CD4-positive, alpha-beta memory T cell (primary cell): ENCODE measurements around the gene ZNRF4. TPM values are rescaled to one million over a fixed set of nuclear protein-coding genes. Genes with fewer than 3 reads are reported as not detected.

ENCODE experiments used
- CTCF ChIA-PET: fragments of 350-600 bp; sonication (Branson Sonifier 250); formaldehyde crosslinking; loops from one replicate; lab custom pipeline; 2021; ENCODE audit warnings: inconsistent platforms; ENCODE audit not compliant: partially characterized antibody; lab: Charles Lee
- POLR2A ChIA-PET: fragments of 350-600 bp; sonication (Branson Sonifier 250); formaldehyde crosslinking; loops from one replicate; lab custom pipeline; 2021; ENCODE audit not compliant: partially characterized antibody; lab: Charles Lee
- DNase-seq, 5 donors: peaks; one replicate each; pipeline versions ENCODE4 v3.0.0 to v3.0.0-alpha.2; 2020 to 2022; ENCODE audit warnings: mixed read lengths in 1 of 5
- H3K27ac ChIP-seq: one replicate; pipeline ENCODE4 v1.7.0; 2013; ENCODE audit warnings: low read depth, low read length
- H3K27me3 ChIP-seq: 2 replicates; pipeline ENCODE4 v1.7.0; 2013; ENCODE audit warnings: mild to moderate bottlenecking, low read length, moderate library complexity; ENCODE audit not compliant: insufficient read depth
- H3K36me3 ChIP-seq: 2 replicates; pipeline ENCODE4 v1.7.0; 2013; ENCODE audit warnings: mild to moderate bottlenecking, low read length, moderate library complexity; ENCODE audit not compliant: insufficient read depth
- H3K4me1 ChIP-seq: 2 replicates; pipeline ENCODE4 v1.7.0; 2013; ENCODE audit warnings: mild to moderate bottlenecking, low read length, moderate library complexity; ENCODE audit not compliant: insufficient read depth
- H3K4me3 ChIP-seq, 2 donors: one replicate each; pipeline ENCODE4 v1.7.0; 2013; ENCODE audit warnings: low read length in 2 of 2, mild to moderate bottlenecking in 1 of 2
- H3K9me3 ChIP-seq, 2 donors: one replicate each; pipeline ENCODE4 v1.7.0; 2013; ENCODE audit warnings: low read length in 2 of 2, control low read depth in 1 of 2; ENCODE audit not compliant: control insufficient read depth in 1 of 2
- H3K27ac Mint-ChIP-seq, 7 donors: one replicate each; pipeline ENCODE4 v1.8.0; 2020 to 2021; ENCODE audit warnings: mixed read lengths in 7 of 7, mild to moderate bottlenecking in 6 of 7, inconsistent platforms in 3 of 7, moderate library complexity in 3 of 7
- H3K27me3 Mint-ChIP-seq, 2 donors: one replicate each; pipeline ENCODE4 v1.8.0; 2020 to 2021; ENCODE audit warnings: mixed read lengths in 2 of 2
- H3K36me3 Mint-ChIP-seq, 2 donors: one replicate each; pipeline ENCODE4 v1.8.0; 2020 to 2021; ENCODE audit warnings: mixed read lengths in 2 of 2, inconsistent platforms in 1 of 2, mild to moderate bottlenecking in 1 of 2
- H3K4me1 Mint-ChIP-seq, 4 donors: one replicate each; pipeline ENCODE4 v1.8.0; 2020 to 2021; ENCODE audit warnings: mixed read lengths in 4 of 4, mild to moderate bottlenecking in 1 of 4
- H3K4me3 Mint-ChIP-seq, 8 donors: one replicate each; pipeline ENCODE4 v1.8.0; 2020 to 2021; ENCODE audit warnings: mixed read lengths in 8 of 8, mild to moderate bottlenecking in 7 of 8, moderate library complexity in 6 of 8, inconsistent platforms in 3 of 8
- H3K9me3 Mint-ChIP-seq, 8 donors: one replicate each; pipeline ENCODE4 v1.8.0; 2020 to 2021; ENCODE audit warnings: mixed read lengths in 8 of 8, mild to moderate bottlenecking in 5 of 8, inconsistent platforms in 3 of 8, moderate library complexity in 1 of 8
- intact Hi-C: fragments of 100-400 bp; cut with micrococcal nuclease; formaldehyde crosslinking; loops from one replicate; pipeline ENCODE4 v1.15.1; 2023
- polyA plus RNA-seq, 2 donors: library from polyadenylated mRNA; unstranded; fragments of 300-500 nt; fragmentation: Illumina TruSeq; gene quantifications; one replicate each; pipeline ENCODE4 v1.2.3, GENCODE V29; 2021
- total RNA-seq, 2 experiments: library from RNA; stranded (reverse); gene quantifications; one replicate each; pipeline ENCODE4 v1.2.3, GENCODE V29; 2021

Gene ZNRF4
- total and polyA plus RNA-seq, 4 experiments from 2014 or later, result not detected

GRCh38 chr19:5477451-5478215 is 22.4 kb downstream of the ZNRF4 start:
- Histone ChIP-seq H3K27ac (no peak overlapping the region), H3K36me3 (no peaks in the 10 kb centered on the region), H3K4me3 (no peak overlapping the region), H3K4me1 (no peaks in the 10 kb centered on the region), H3K27me3 (no peaks in the 10 kb centered on the region), H3K9me3 (no peaks in the 10 kb centered on the region)
- H3K4me1 Mint-ChIP-seq, result no peaks in the 10 kb centered on the region
- H3K36me3 Mint-ChIP-seq, result no peaks in the 10 kb centered on the region
- peaks cover 11 to 33% of the 10 kb centered on the region in 2 donors for H3K27me3 Mint-ChIP-seq
- peaks cover 0 to 16% (median 8%) of the 10 kb centered on the region in 8 donors for H3K9me3 Mint-ChIP-seq
- intact Hi-C loops, result no loop called here
- CTCF ChIA-PET, result no interaction called here
- POLR2A ChIA-PET, result no interaction called here
- no peak overlapping the region for H3K27ac Mint-ChIP-seq
- no peak overlapping the region for H3K4me3 Mint-ChIP-seq
- no peak for DNase-seq

GRCh38 chr19:5478241-5478924 is 23.2 kb downstream of the ZNRF4 start:
- no peak for DNase-seq
- Histone ChIP-seq H3K36me3 (no peaks in the 10 kb centered on the region), H3K27ac (no peak overlapping the region), H3K4me3 (no peak overlapping the region), H3K9me3 (no peaks in the 10 kb centered on the region), H3K27me3 (no peaks in the 10 kb centered on the region), H3K4me1 (no peaks in the 10 kb centered on the region)
- Mint-ChIP-seq H3K27ac (no peak overlapping the region), H3K36me3 (no peaks in the 10 kb centered on the region), H3K27me3 (peaks cover 12 to 33% of the 10 kb centered on the region in 2 donors), H3K4me3 (no peak overlapping the region), H3K9me3 (peaks cover 0 to 18% (median 9%) of the 10 kb centered on the region in 8 donors), H3K4me1 (no peaks in the 10 kb centered on the region)
- CTCF ChIA-PET, result no interaction called here
- intact Hi-C loops, result no loop called here
- POLR2A ChIA-PET, result no interaction called here

- peaks cover 12 to 33% of the 10 kb centered on the region in 2 donors for H3K27me3 Mint-ChIP-seq
- no peak for DNase-seq
- POLR2A ChIA-PET, result no interaction called here
Observed at GRCh38 chr19:5478925-5479588, 23.8 kb downstream of the ZNRF4 start.

GRCh38 chr19:5479958-5480357 is 24.7 kb downstream of the ZNRF4 start:
- Mint-ChIP-seq H3K27me3 (peaks cover 10 to 35% of the 10 kb centered on the region in 2 donors), H3K9me3 (peaks cover 0 to 18% (median 9%) of the 10 kb centered on the region in 8 donors), H3K36me3 (no peaks in the 10 kb centered on the region), H3K27ac (no peak overlapping the region), H3K4me1 (no peaks in the 10 kb centered on the region), H3K4me3 (no peak overlapping the region)
- no peak for DNase-seq
- Histone ChIP-seq H3K36me3 (no peaks in the 10 kb centered on the region), H3K9me3 (no peaks in the 10 kb centered on the region), H3K4me3 (no peak overlapping the region), H3K27me3 (no peaks in the 10 kb centered on the region), H3K27ac (no peak overlapping the region), H3K4me1 (no peaks in the 10 kb centered on the region)
- ChIA-PET POLR2A (no interaction called here), CTCF (interaction anchor here (0.6 to 0.7 kb wide), 2 partner anchors 34 to 434 kb away, joined by 3 read pairs; no protein-coding TSS in a partner anchor)
- intact Hi-C loops, result loop anchor here (5.0 kb wide), 1 partner anchor 433 kb away; no protein-coding TSS in a partner anchor

More at GRCh38 chr19:5478925-5479588, 23.8 kb downstream of the ZNRF4 start:
- Mint-ChIP-seq H3K27ac (no peak overlapping the region), H3K4me1 (no peaks in the 10 kb centered on the region), H3K36me3 (no peaks in the 10 kb centered on the region), H3K9me3 (peaks cover 0 to 18% (median 9%) of the 10 kb centered on the region in 8 donors), H3K4me3 (no peak overlapping the region)
- no peaks in the 10 kb centered on the region for H3K27me3 ChIP-seq
- no peak overlapping the region for H3K4me3 ChIP-seq
- CTCF ChIA-PET, result no interaction called here
- no peaks in the 10 kb centered on the region for H3K36me3 ChIP-seq
- no peaks in the 10 kb centered on the region for H3K4me1 ChIP-seq
- intact Hi-C loops, result no loop called here
- no peak overlapping the region for H3K27ac ChIP-seq
- no peaks in the 10 kb centered on the region for H3K9me3 ChIP-seq

GRCh38 chr19:5480427-5480836 is 25.2 kb downstream of the ZNRF4 start:
- no peaks in the 10 kb centered on the region for H3K9me3 ChIP-seq
- Mint-ChIP-seq H3K27ac (no peak overlapping the region), H3K36me3 (no peaks in the 10 kb centered on the region), H3K9me3 (peaks cover 0 to 18% (median 9%) of the 10 kb centered on the region in 8 donors), H3K4me1 (no peaks in the 10 kb centered on the region), H3K27me3 (peaks cover 10 to 37% of the 10 kb centered on the region in 2 donors), H3K4me3 (no peak overlapping the region)
- no peaks in the 10 kb centered on the region for H3K27me3 ChIP-seq
- intact Hi-C loops, result loop anchor here (5.0 kb wide), 1 partner anchor 433 kb away; no protein-coding TSS in a partner anchor
- POLR2A ChIA-PET, result no interaction called here
- CTCF ChIA-PET, result interaction anchor here (0.6 to 0.7 kb wide), 2 partner anchors 34 to 434 kb away, joined by 3 read pairs; no protein-coding TSS in a partner anchor
- peak in 3 of 5 donors; percentile 3 to 6 (median 4) for DNase-seq
- H3K4me1 ChIP-seq, result no peaks in the 10 kb centered on the region
- no peaks in the 10 kb centered on the region for H3K36me3 ChIP-seq
- H3K27ac ChIP-seq, result no peak overlapping the region
- H3K4me3 ChIP-seq, result no peak overlapping the region

- H3K27me3 ChIP-seq, result no peaks in the 10 kb centered on the region
- intact Hi-C loops, result loop anchor here (5.0 kb wide), 1 partner anchor 435 kb away; no protein-coding TSS in a partner anchor
- CTCF ChIA-PET, result no interaction called here
Observed at GRCh38 chr19:5481957-5482356, 26.7 kb downstream of the ZNRF4 start.

More at GRCh38 chr19:5481957-5482356, 26.7 kb downstream of the ZNRF4 start:
- no peak overlapping the region for H3K4me3 ChIP-seq
- Mint-ChIP-seq H3K36me3 (no peaks in the 10 kb centered on the region), H3K27ac (no peak overlapping the region), H3K27me3 (peaks cover 10 to 39% of the 10 kb centered on the region in 2 donors), H3K4me1 (no peaks in the 10 kb centered on the region), H3K4me3 (no peak overlapping the region), H3K9me3 (peaks cover 0 to 18% (median 9%) of the 10 kb centered on the region in 8 donors)
- no peaks in the 10 kb centered on the region for H3K4me1 ChIP-seq
- no peak for DNase-seq
- no peak overlapping the region for H3K27ac ChIP-seq
- no peaks in the 10 kb centered on the region for H3K36me3 ChIP-seq
- POLR2A ChIA-PET, result no interaction called here
- no peaks in the 10 kb centered on the region for H3K9me3 ChIP-seq
